H1 (cell line): ENCODE data around the gene PTTG1IP. TPM values are rescaled to one million over a fixed set of nuclear protein-coding genes. Genes with fewer than 3 reads are reported as not detected.

Experiments
- CTCF ChIA-PET: fragments of 300-600 bp; sonication (Branson Sonifier 250); formaldehyde crosslinking; loops from one replicate; lab custom pipeline; 2021; ENCODE audit not compliant: partially characterized antibody; lab: Charles Lee
- POLR2A ChIA-PET: fragments of 300-600 bp; sonication (Branson Sonifier 250); formaldehyde crosslinking; loops from one replicate; lab custom pipeline; 2021; ENCODE audit warnings: inconsistent platforms; ENCODE audit not compliant: partially characterized antibody; lab: Charles Lee
- DNase-seq, 2 experiments: peaks; one replicate each; pipeline versions ENCODE4 v3.0.0 to v3.0.0-alpha.2; 2010 to 2022; ENCODE audit warnings: low spot score in 2 of 2, low read depth in 1 of 2, mixed read lengths in 1 of 2
- FAIRE-seq: peaks from 2 replicates; lab custom pipeline; 2011; peaks lifted over from hg19 to GRCh38; lab: Jason Lieb, UNC
- H2AFZ ChIP-seq: 2 replicates; pipeline ENCODE4 v1.8.1; 2012; ENCODE audit warnings: low read length, inconsistent platforms
- H2AK5ac ChIP-seq: 2 replicates; pipeline ENCODE4 v1.6.1; 2013; ENCODE audit warnings: low read depth, low read length
- H2BK120ac ChIP-seq: replicated peaks from 2 replicates; pipeline ENCODE3; 2013; ENCODE audit warnings: low read depth, low read length, inconsistent platforms
- H2BK12ac ChIP-seq: 2 replicates; pipeline ENCODE4 v1.6.1; 2013; ENCODE audit warnings: low read depth, low read length
- H2BK15ac ChIP-seq: 2 replicates; pipeline ENCODE4 v1.6.1; 2013; ENCODE audit warnings: low read length
- H2BK20ac ChIP-seq: 2 replicates; pipeline ENCODE4 v1.6.1; 2013; ENCODE audit warnings: low read length
- H2BK5ac ChIP-seq: 2 replicates; pipeline ENCODE4 v1.6.1; 2013; ENCODE audit warnings: low read depth, low read length
- H3K14ac ChIP-seq: 2 replicates; pipeline ENCODE4 v1.6.1; 2013; ENCODE audit warnings: inconsistent platforms; ENCODE audit not compliant: insufficient read length
- H3K18ac ChIP-seq: 2 replicates; pipeline ENCODE4 v1.6.1; 2013; ENCODE audit warnings: low read length; ENCODE audit errors: extremely low read depth
- H3K23ac ChIP-seq: 2 replicates; pipeline ENCODE4 v1.6.1; 2013; ENCODE audit warnings: inconsistent platforms; ENCODE audit not compliant: insufficient read length
- H3K23me2 ChIP-seq: 2 replicates; pipeline ENCODE4 v1.6.1; 2013; ENCODE audit warnings: low read depth, low read length
- H3K27ac ChIP-seq: 2 replicates; pipeline ENCODE4 v1.6.1; 2011; ENCODE audit warnings: low read depth, low read length, inconsistent platforms
- H3K27me3 ChIP-seq, 4 experiments: replicated peaks in 1 of 4; 1 replicate in 1 of 4; 2 replicates in 3 of 4; pipeline versions ENCODE4 v1.6.1 to v1.8.1; 2011 to 2013; ENCODE audit warnings: low read length in 3 of 4, mild to moderate bottlenecking in 3 of 4, inconsistent platforms in 2 of 4, mixed read lengths in 2 of 4, moderate library complexity in 1 of 4; ENCODE audit not compliant: control insufficient read depth in 3 of 4, insufficient read depth in 3 of 4; ENCODE audit errors: extremely low read depth in 1 of 4
- H3K36me3 ChIP-seq, 4 experiments: 2 replicates each; pipeline versions ENCODE4 v1.6.1 to v1.8.1; 2011 to 2013; ENCODE audit warnings: mild to moderate bottlenecking in 4 of 4, low read length in 3 of 4, moderate library complexity in 2 of 4, control low read depth in 1 of 4, inconsistent platforms in 1 of 4; ENCODE audit not compliant: insufficient read depth in 4 of 4, control insufficient read depth in 2 of 4
- H3K4ac ChIP-seq: replicated peaks from 2 replicates; pipeline ENCODE3; 2013; ENCODE audit warnings: low read length, low read depth, mixed read lengths, inconsistent platforms; ENCODE audit not compliant: insufficient read length
- H3K4me1 ChIP-seq, 4 experiments: replicated peaks in 1 of 4; 1 replicate in 1 of 4; 2 replicates in 3 of 4; pipeline versions ENCODE4 v1.6.1 to v1.8.1; 2011 to 2013; ENCODE audit warnings: low read length in 3 of 4, inconsistent platforms in 2 of 4, mixed read lengths in 1 of 4; ENCODE audit not compliant: insufficient read depth in 4 of 4, control insufficient read depth in 3 of 4
- H3K4me2 ChIP-seq, 2 experiments: 2 replicates each; pipeline versions ENCODE4 v1.6.1 to v1.8.1; 2011 to 2013; ENCODE audit warnings: low read depth in 2 of 2, low read length in 2 of 2, control low read depth in 1 of 2, inconsistent platforms in 1 of 2, mild to moderate bottlenecking in 1 of 2; ENCODE audit not compliant: insufficient read depth in 1 of 2
- H3K4me3 ChIP-seq, 4 experiments: fragments of 200-600, 300-600 bp in 1 of 4; sonication (generic), shearing (Covaris generic), sonication (Bioruptor Twin) in 1 of 4; 2 replicates each; pipeline versions ENCODE4 v1.5.1 to v1.8.1; 2011 to 2016; ENCODE audit warnings: low read length in 4 of 4, low read depth in 3 of 4, control low read depth in 2 of 4, inconsistent platforms in 2 of 4, mild to moderate bottlenecking in 2 of 4, mixed read lengths in 1 of 4, moderate library complexity in 1 of 4; ENCODE audit not compliant: insufficient read depth in 2 of 4; ENCODE audit errors: extremely low read depth in 1 of 4
- H3K56ac ChIP-seq: replicated peaks from 2 replicates; pipeline ENCODE3; 2013; ENCODE audit warnings: low read depth, mild to moderate bottlenecking, mixed read lengths, low read length, inconsistent platforms; ENCODE audit not compliant: insufficient read length
- H3K79me1 ChIP-seq: 2 replicates; pipeline ENCODE4 v1.6.1; 2013; ENCODE audit warnings: low read depth, low read length, control low read depth
- H3K79me2 ChIP-seq, 2 experiments: 2 replicates each; pipeline versions ENCODE4 v1.6.1 to v1.8.1; 2012 to 2013; ENCODE audit warnings: low read length in 2 of 2, mild to moderate bottlenecking in 2 of 2, inconsistent platforms in 1 of 2; ENCODE audit not compliant: insufficient read depth in 2 of 2, control insufficient read depth in 1 of 2
- H3K9ac ChIP-seq, 4 experiments: replicated peaks in 1 of 4; 1 replicate in 1 of 4; 2 replicates in 3 of 4; pipeline versions ENCODE4 v1.6.1 to v1.8.1; 2011 to 2013; ENCODE audit warnings: low read depth in 3 of 4, low read length in 3 of 4, control low read depth in 2 of 4, mild to moderate bottlenecking in 2 of 4, moderate library complexity in 2 of 4, inconsistent platforms in 1 of 4; ENCODE audit errors: extremely low read depth in 1 of 4
- H3K9me3 ChIP-seq, 2 experiments: 2 replicates each; pipeline versions ENCODE4 v1.6.1 to v1.8.1; 2012 to 2013; ENCODE audit warnings: mild to moderate bottlenecking in 2 of 2, moderate library complexity in 2 of 2, control low read depth in 1 of 2, inconsistent platforms in 1 of 2, low read depth in 1 of 2, low read length in 1 of 2, mixed read lengths in 1 of 2; ENCODE audit not compliant: insufficient read depth in 2 of 2
- H4K20me1 ChIP-seq, 2 experiments: replicated peaks in 1 of 2; 2 replicates each; pipeline versions ENCODE3 to v1.8.1; 2011 to 2013; ENCODE audit warnings: inconsistent platforms in 2 of 2, low read length in 2 of 2, mild to moderate bottlenecking in 1 of 2; ENCODE audit not compliant: insufficient read depth in 2 of 2, control insufficient read depth in 1 of 2
- H4K5ac ChIP-seq: 2 replicates; pipeline ENCODE4 v1.6.1; 2013; ENCODE audit warnings: low read length, low read depth, mixed read lengths, inconsistent platforms; ENCODE audit not compliant: insufficient read length
- H4K8ac ChIP-seq: 2 replicates; pipeline ENCODE4 v1.8.0; 2013; ENCODE audit warnings: mild to moderate bottlenecking, moderate library complexity, low read length, inconsistent platforms; ENCODE audit not compliant: insufficient read depth; ENCODE audit errors: extremely low read depth
- H4K91ac ChIP-seq: replicated peaks from 2 replicates; pipeline ENCODE3; 2013; ENCODE audit warnings: low read length, mixed read lengths, inconsistent platforms; ENCODE audit not compliant: insufficient read length
- HDAC2 ChIP-seq, 2 experiments: fragments of 300-600 bp in 1 of 2; sonication (generic) in 1 of 2; IDR thresholded peaks; 2 replicates each; pipeline ENCODE4 v1.6.1; 2011 to 2012; ENCODE audit warnings: low read depth in 2 of 2, low read length in 2 of 2, mild to moderate bottlenecking in 2 of 2, moderate library complexity in 2 of 2, borderline replicate concordance in 1 of 2, inconsistent platforms in 1 of 2
- SAP30 ChIP-seq: fragments of 300-600 bp; sonication (generic); IDR thresholded peaks from 2 replicates; pipeline ENCODE4 v1.7.1; 2012; ENCODE audit warnings: low read length, moderate library complexity, mild to moderate bottlenecking, inconsistent platforms; ENCODE audit not compliant: insufficient read depth, insufficient replicate concordance
- SP2 ChIP-seq: IDR thresholded peaks from 2 replicates; pipeline ENCODE4 v1.6.1; 2012; ENCODE audit warnings: mild to moderate bottlenecking, low read length, inconsistent platforms
- SRF ChIP-seq: IDR thresholded peaks from 2 replicates; pipeline ENCODE4 v1.6.1; 2011; ENCODE audit warnings: mild to moderate bottlenecking, low read depth, low read length, moderate library complexity
- WGBS, 2 experiments: shearing (Covaris generic) in 1 of 2; methylation state at CpG; one replicate each; pipeline versions ENCODE4 v1.1.6 to v1.1.7; 2013 to 2015; ENCODE audit warnings: low lambda C conversion rate in 2 of 2, mixed read lengths in 2 of 2, inconsistent platforms in 1 of 2, low coverage in 1 of 2, missing lambda C conversion rate in 1 of 2; ENCODE audit not compliant: insufficient replicate concordance in 2 of 2, insufficient coverage in 1 of 2, insufficient read length in 1 of 2; ENCODE audit errors: extremely low coverage in 1 of 2, missing lambda C conversion rate in 1 of 2; 5-methylcytosine and 5-hydroxymethylcytosine counted together
- polyA plus RNA-seq, 7 experiments: library from polyadenylated mRNA; depleted of rRNA in 3 of 7; stranded (reverse) in 5 of 7; unstranded in 2 of 7; fragments of >200 nt in 5 of 7; fragments of 200-250 nt in 2 of 7; gene quantifications; 1 replicate in 5 of 7; 2 replicates in 1 of 7; 4 replicates in 1 of 7; pipeline versions ENCODE4 v1.2.1 to v1.2.3, GENCODE V29; 2011 to 2013; ENCODE audit warnings: missing spikeins in 2 of 7, mixed read lengths in 2 of 7
- total RNA-seq: library from RNA; stranded (reverse); fragmentation: NEBNext Ultra II Directional; extraction: Animal tissue kit (Norgen Biotek cat#: 25700); gene quantifications from 2 replicates; pipeline ENCODE4 v1.2.1, GENCODE V29; 2021

PTTG1IP gene
- total and polyA plus RNA-seq, 2 of the 8 experiments (the other 6 are each of a cell fraction or from before 2014, with no cell fraction given), result 90.8 to 130 TPM

DNA sequence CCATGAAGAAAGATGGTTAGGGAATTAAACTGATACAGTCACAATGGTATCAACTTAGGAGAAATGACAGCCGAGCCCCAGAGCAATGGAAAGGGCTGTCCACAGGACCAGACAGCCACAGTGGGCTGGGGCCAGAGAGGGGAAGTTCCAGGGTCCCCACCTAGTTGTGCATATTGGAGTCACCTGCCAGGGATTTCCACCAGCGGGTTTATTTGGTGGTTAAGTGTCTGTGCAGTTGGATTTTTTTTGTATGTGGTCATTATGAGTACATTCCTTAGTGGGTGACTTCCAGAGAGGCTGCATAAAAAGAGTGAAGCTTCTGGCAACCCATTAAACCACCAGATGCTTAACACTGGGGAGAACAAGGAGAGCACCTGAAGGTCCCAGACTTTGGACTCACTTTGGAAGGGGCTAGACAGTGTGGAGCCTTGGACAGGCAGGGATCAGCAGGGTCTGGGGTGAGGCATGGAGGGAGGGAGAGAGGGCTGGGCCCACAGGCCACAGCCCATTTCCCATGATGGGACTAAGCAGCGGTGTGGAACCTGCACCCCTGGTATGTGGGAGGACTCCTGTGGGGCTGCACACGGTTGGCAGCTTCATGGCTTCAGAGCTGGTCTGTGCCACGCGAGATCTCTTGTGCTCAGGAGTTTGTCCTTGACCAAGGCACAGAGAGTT, 7.8 kb upstream of the PTTG1IP start:
- Histone ChIP-seq H2BK15ac (no peak overlapping the region), H3K9me3 (no peaks in the 10 kb centered on the region), H2BK120ac (no peak overlapping the region), H3K4me1 (no peaks in the 10 kb centered on the region), H2AFZ (no peak overlapping the region), H4K91ac (no peak overlapping the region), H3K23me2 (no peaks in the 10 kb centered on the region), H4K8ac (no peak overlapping the region), H4K5ac (no peak overlapping the region), H3K36me3 (no peaks in the 10 kb centered on the region), H3K14ac (no peak overlapping the region), H3K79me1 (no peaks in the 10 kb centered on the region), H2BK5ac (no peak overlapping the region), H3K79me2 (no peaks in the 10 kb centered on the region), H3K4ac (no peak overlapping the region), H2BK20ac (no peak overlapping the region), H2AK5ac (no peak overlapping the region), H3K4me2 (no peak overlapping the region), H3K27ac (no peak overlapping the region), H3K56ac (no peak overlapping the region), H3K27me3 (peaks cover 0 to 3% (median 1%) of the 10 kb centered on the region in 4 experiments; a peak in 2 of 7 replicates), H3K4me3 (no peak overlapping the region), H3K18ac (no peak overlapping the region), H3K23ac (no peak overlapping the region), H3K9ac (no peak overlapping the region), H4K20me1 (no peaks in the 10 kb centered on the region), H2BK12ac (no peak overlapping the region)
- FAIRE-seq, result no peak
- ChIA-PET POLR2A (no interaction called here), CTCF (interaction anchor here (4.4 kb wide), 1 partner anchor 12 kb away, joined by 43 read pairs; no protein-coding TSS in a partner anchor)
- 88% methylated on average over 6 of the region's 6 CpGs; no CpG with 5 or more reads in 1 of the 2 experiments for WGBS, 2 experiments
- no peak for DNase-seq
- TF ChIP-seq SAP30 (no peak), HDAC2 (IDR thresholded peaks at IDR 0.05; ENCODE audit: borderline replicate concordance in 1 of 2, low read depth in 2 of 2, low read length in 2 of 2) (no peak), SP2 (no peak), SRF (no peak)
